ENCODE results near the gene ENPP7.

ENPP7 gene

DNA sequence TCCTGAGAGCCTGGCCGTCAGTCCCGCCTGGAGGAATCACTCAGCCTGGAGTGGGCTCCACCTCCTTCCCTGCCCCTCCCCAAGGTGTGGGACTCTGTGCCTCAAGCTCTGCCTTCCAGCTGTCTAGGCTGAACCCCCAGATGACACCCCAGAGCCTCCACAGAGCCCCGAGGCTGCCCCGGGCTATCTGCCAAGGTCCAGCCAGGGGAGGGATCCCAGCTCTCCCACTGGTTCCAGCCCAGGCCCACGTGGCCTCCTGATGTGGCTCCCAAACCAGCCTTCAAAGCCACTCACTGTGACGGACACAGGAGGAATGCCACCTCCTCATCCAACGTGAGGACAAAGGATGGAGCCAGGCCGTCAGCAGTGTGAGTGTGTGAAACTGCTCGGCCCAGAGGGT, 45.6 kb upstream of the ENPP7 start:
- H3K4me3 ChIP-seq (ENCODE audit: low read depth, low read length), result no peak overlapping the region
- TF ChIP-seq MYC (IDR thresholded peaks at IDR 0.05; ENCODE audit: low read depth, low read length) (no peak), MAX (IDR thresholded peaks at IDR 0.05; ENCODE audit: low read depth, low read length) (no peak), CTCF (IDR thresholded peaks at IDR 0.05; ENCODE audit: low read depth, low read length) (no peak), POLR2A (IDR thresholded peaks at IDR 0.05; ENCODE audit: extremely low read depth, insufficient read length) (no peak)
- DNase-seq (ENCODE audit: low read depth), result no peak

- no peak for TF ChIP-seq MAX (IDR thresholded peaks at IDR 0.05; ENCODE audit: low read depth, low read length)
- TF ChIP-seq CTCF (IDR thresholded peaks at IDR 0.05; ENCODE audit: low read depth, low read length), result no peak
- no peak for TF ChIP-seq POLR2A (IDR thresholded peaks at IDR 0.05; ENCODE audit: extremely low read depth, insufficient read length)
- no peak for TF ChIP-seq MYC (IDR thresholded peaks at IDR 0.05; ENCODE audit: low read depth, low read length)
- DNase-seq (ENCODE audit: low read depth), result no peak
- no peak overlapping the region for H3K4me3 ChIP-seq (ENCODE audit: low read depth, low read length)
Observed at GRCh38 chr17:79686476-79686875, 44.3 kb upstream of the ENPP7 start.

DNA sequence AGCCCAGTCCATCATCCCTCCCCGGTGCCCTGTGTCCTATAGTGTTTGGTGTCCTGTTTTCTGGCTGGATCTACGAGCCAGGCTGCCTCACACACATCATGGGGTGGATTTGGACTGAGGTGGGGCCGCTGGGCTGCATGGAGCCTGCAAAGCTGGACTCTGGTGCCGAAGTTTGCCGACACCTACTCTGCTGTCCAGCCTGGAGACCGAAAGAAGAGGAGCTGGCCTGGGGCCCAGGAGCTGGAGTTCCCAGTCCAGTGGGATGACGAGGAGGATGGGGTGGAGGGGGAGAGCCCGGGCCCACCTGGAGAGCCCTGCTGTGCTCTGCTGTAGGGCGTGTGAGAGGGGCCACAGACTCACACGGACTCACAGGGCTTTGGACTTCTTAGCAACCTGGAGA, 40.3 kb upstream of the ENPP7 start:
- no peak for DNase-seq (ENCODE audit: low read depth)
- H3K4me3 ChIP-seq (ENCODE audit: low read depth, low read length), result no peak overlapping the region
- TF ChIP-seq MYC (IDR thresholded peaks at IDR 0.05; ENCODE audit: low read depth, low read length) (no peak), CTCF (IDR thresholded peaks at IDR 0.05; ENCODE audit: low read depth, low read length) (no peak), MAX (IDR thresholded peaks at IDR 0.05; ENCODE audit: low read depth, low read length) (no peak), POLR2A (IDR thresholded peaks at IDR 0.05; ENCODE audit: extremely low read depth, insufficient read length) (no peak)

GRCh38 chr17:79690988-79691836, 39.5 kb upstream of the ENPP7 start:
- DNase-seq (ENCODE audit: low read depth), result no peak
- H3K4me3 ChIP-seq (ENCODE audit: low read depth, low read length), result no peak overlapping the region
- no peak for TF ChIP-seq CTCF (IDR thresholded peaks at IDR 0.05; ENCODE audit: low read depth, low read length)
- TF ChIP-seq POLR2A (IDR thresholded peaks at IDR 0.05; ENCODE audit: extremely low read depth, insufficient read length), result no peak
- TF ChIP-seq MYC (IDR thresholded peaks at IDR 0.05; ENCODE audit: low read depth, low read length), result no peak
- TF ChIP-seq MAX (IDR thresholded peaks at IDR 0.05; ENCODE audit: low read depth, low read length), result no peak

GRCh38 chr17:79691931-79692330, 38.8 kb upstream of the ENPP7 start:
- no peak for DNase-seq (ENCODE audit: low read depth)

More at GRCh38 chr17:79691931-79692330, 38.8 kb upstream of the ENPP7 start:
- no peak for TF ChIP-seq POLR2A (IDR thresholded peaks at IDR 0.05; ENCODE audit: extremely low read depth, insufficient read length)
- TF ChIP-seq MYC (IDR thresholded peaks at IDR 0.05; ENCODE audit: low read depth, low read length), result no peak
- TF ChIP-seq MAX (IDR thresholded peaks at IDR 0.05; ENCODE audit: low read depth, low read length), result no peak
- TF ChIP-seq CTCF (IDR thresholded peaks at IDR 0.05; ENCODE audit: low read depth, low read length), result no peak
- no peak overlapping the region for H3K4me3 ChIP-seq (ENCODE audit: low read depth, low read length)

All from NB4 (cell line).